Left ventricle myocardium inferior (tissue), 1 donor: ENCODE results near the gene SLC22A17. TPM values are rescaled to one million over a fixed set of nuclear protein-coding genes. Genes with fewer than 3 reads are reported as not detected.

Source experiments
- DNase-seq: peaks from one replicate; pipeline ENCODE4 v3.0.0-alpha.2; 2020
- H3K27ac ChIP-seq: fragments of 200-600 bp; replicated peaks from 2 replicates; pipeline ENCODE4 v1.8.0; 2021
- H3K27me3 ChIP-seq: fragments of 200-600 bp; 2 replicates; pipeline ENCODE4 v1.8.0; 2021; ENCODE audit warnings: low read depth
- H3K36me3 ChIP-seq: fragments of 200-600 bp; 2 replicates; pipeline ENCODE4 v1.8.0; 2021
- H3K4me1 ChIP-seq: fragments of 200-600 bp; 2 replicates; pipeline ENCODE4 v1.8.0; 2021
- H3K4me3 ChIP-seq: fragments of 200-600 bp; 2 replicates; pipeline ENCODE4 v1.8.0; 2021; ENCODE audit warnings: mild to moderate bottlenecking, moderate library complexity
- H3K9me3 ChIP-seq: fragments of 200-600 bp; replicated peaks from 2 replicates; pipeline ENCODE4 v1.8.0; 2021
- CTCF ChIP-seq: fragments of 200-600 bp; IDR thresholded peaks from 2 replicates; pipeline ENCODE4 v1.8.0; 2021; ENCODE audit warnings: antibody characterized with exemption, mild to moderate bottlenecking, borderline replicate concordance
- intact Hi-C: fragments of 100-400 bp; cut with micrococcal nuclease; formaldehyde crosslinking; loops from one replicate; pipeline ENCODE4 v1.11.0; 2022
- total RNA-seq: library from RNA; stranded (reverse); fragmentation: NEBNext Ultra II Directional; extraction: Animal tissue kit (Norgen Biotek cat#: 25700); gene quantifications from one replicate; pipeline ENCODE4 v1.2.1, GENCODE V29; 2021
- donor health status: DM: no; HTN: yes; CAD: no; lungs with severe emphysema.

SLC22A17 gene
- total RNA-seq, 1 donor from 2014 or later, result 9.7 TPM

GRCh38 chr14:23320584-23321571 lies 31.8 kb downstream of the SLC22A17 start, which contains the start of gene PABPN1:
PABPN1 (plus strand) TSS chr14:23321457; CDS start chr14:23321470, 13 bp downstream.
- Histone ChIP-seq H3K9me3 (no peaks in the 10 kb centered on the region), H3K4me1 (peaks cover 36% of the 10 kb centered on the region), H3K27ac (peak within 1 kb of the TSS; percentile 98), H3K4me3 (peak within 1 kb of the TSS; percentile 97), H3K27me3 (no peaks in the 10 kb centered on the region), H3K36me3 (peaks cover 28% of the 10 kb centered on the region)
- peak; percentile 98 for DNase-seq
- TF ChIP-seq CTCF, result no peak
- intact Hi-C loops, result no loop called here

- H3K9me3 ChIP-seq, result no peaks in the 10 kb centered on the region
Measured at GRCh38 chr14:23319746-23320583, 32.7 kb downstream of the SLC22A17 start.

GRCh38 chr14:23316300-23316699 lies 36.4 kb downstream of the SLC22A17 start:
- no peaks in the 10 kb centered on the region for H3K27me3 ChIP-seq
- no peak for DNase-seq
- peaks cover under 1% of the 10 kb centered on the region for H3K36me3 ChIP-seq
- TF ChIP-seq CTCF, result no peak
- no peak overlapping the region for H3K27ac ChIP-seq
- H3K9me3 ChIP-seq, result no peaks in the 10 kb centered on the region
- peaks cover 6% of the 10 kb centered on the region for H3K4me1 ChIP-seq
- no peak overlapping the region for H3K4me3 ChIP-seq
- intact Hi-C loops, result no loop called here

More at GRCh38 chr14:23319746-23320583, 32.7 kb downstream of the SLC22A17 start:
- no peak for DNase-seq
- peak overlapping the region; percentile 97 for H3K4me3 ChIP-seq
- peaks cover 36% of the 10 kb centered on the region for H3K4me1 ChIP-seq
- no peak for TF ChIP-seq CTCF
- intact Hi-C loops, result no loop called here
- peaks cover 22% of the 10 kb centered on the region for H3K36me3 ChIP-seq
- peak overlapping the region; percentile 98 for H3K27ac ChIP-seq
- no peaks in the 10 kb centered on the region for H3K27me3 ChIP-seq

- H3K36me3 ChIP-seq, result peaks cover 30% of the 10 kb centered on the region
- no peak overlapping the region for H3K4me3 ChIP-seq
- no peak overlapping the region for H3K27ac ChIP-seq
- no peak for DNase-seq
- TF ChIP-seq CTCF, result no peak
- H3K4me1 ChIP-seq, result peaks cover 37% of the 10 kb centered on the region
- intact Hi-C loops, result no loop called here
- H3K27me3 ChIP-seq, result no peaks in the 10 kb centered on the region
- H3K9me3 ChIP-seq, result no peaks in the 10 kb centered on the region
Measured at GRCh38 chr14:23310546-23310945, 42.1 kb downstream of the SLC22A17 start.

GRCh38 chr14:23308721-23309445 lies 43.8 kb downstream of the SLC22A17 start:
- Histone ChIP-seq H3K36me3 (peaks cover 30% of the 10 kb centered on the region), H3K9me3 (no peaks in the 10 kb centered on the region), H3K4me1 (peaks cover 38% of the 10 kb centered on the region), H3K27ac (no peak overlapping the region), H3K4me3 (no peak overlapping the region), H3K27me3 (no peaks in the 10 kb centered on the region)
- no peak for DNase-seq
- TF ChIP-seq CTCF, result no peak
- intact Hi-C loops, result no loop called here
